Esophagus mucosa (tissue), 1 donor: ENCODE measurements around the gene TNS1. TPM values are rescaled to one million over a fixed set of nuclear protein-coding genes. Genes with fewer than 3 reads are reported as not detected.

Experiments used
- ATAC-seq: fragments of 200-7000 bp; cut with Tn5 transposase; one replicate; pipeline ENCODE4 v1.9.1; 2020
- total RNA-seq: library from RNA; stranded (reverse); gene quantifications from one replicate; pipeline ENCODE4 v1.2.4, GENCODE V29; 2023
- donor health status: DM: yes; HTN: yes; CAD: no.

TNS1 gene
- total RNA-seq, 1 donor from 2014 or later = 27.7 TPM

GRCh38 chr2:217868265-217868892 lies 134.4 kb downstream of the TNS1 start:
- no peak for ATAC-seq

DNA sequence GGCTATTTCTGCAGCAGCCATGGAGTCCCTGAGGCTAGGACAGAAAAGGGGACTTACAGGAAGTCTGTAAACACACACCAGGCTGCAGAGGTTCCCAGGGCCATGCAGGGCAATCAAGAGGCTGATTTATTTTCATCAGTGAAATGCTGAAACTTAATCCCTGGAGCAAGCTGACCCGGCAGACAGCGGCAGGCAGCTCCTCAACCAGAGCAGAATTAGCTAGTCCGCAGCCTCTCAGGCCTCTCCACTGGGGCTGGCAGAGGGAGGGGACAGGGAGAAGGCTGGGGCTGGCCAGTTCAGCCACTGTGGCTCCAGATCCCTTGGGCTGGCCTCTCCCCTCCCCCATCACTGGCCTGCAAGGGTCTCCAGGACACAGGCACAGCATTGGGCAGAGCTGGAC lies 136.3 kb downstream of the TNS1 start:
- ATAC-seq = no peak

DNA sequence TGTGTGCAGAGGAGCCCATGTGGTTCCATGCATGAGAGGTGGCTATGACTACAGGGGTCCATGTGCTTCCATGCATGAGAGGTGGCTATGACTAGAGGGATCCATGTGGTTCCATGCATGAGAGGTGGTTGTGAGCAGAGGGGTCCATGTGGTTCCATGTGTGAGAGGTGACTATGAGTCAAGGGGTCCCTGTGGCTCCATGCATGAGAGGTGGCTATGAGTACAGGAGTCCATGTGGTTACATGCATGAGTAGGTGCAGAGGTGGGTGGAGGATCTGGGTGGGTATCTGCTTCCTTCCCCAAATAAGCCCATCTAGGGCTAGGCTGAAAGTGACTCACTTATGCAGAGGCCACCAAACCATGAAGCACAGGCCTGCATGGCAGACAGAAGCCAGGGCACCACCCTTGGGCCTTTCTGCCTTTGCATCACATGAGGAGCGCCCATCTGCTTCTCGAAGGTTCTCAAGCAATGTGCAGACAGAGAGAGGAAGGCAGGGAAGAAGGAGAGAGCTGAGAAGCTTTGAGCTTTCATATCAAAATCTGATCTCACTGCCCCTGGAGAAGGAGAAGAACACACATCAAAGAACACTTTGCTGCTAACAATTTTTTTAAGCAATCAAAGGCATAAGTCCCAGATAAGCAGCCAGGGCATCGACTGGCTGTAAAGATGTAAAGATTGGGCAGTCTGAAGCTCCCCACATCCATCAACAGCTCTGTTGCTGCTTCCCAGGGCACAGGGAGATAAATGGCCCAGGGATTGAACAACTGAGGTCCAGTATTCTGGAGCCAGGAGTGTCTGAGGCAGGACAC lies 137.6 kb downstream of the TNS1 start:
- ATAC-seq = peak; percentile 41

GRCh38 chr2:217863883-217864282 lies 138.9 kb downstream of the TNS1 start:
- no peak for ATAC-seq

GRCh38 chr2:217861334-217861877 lies 141.4 kb downstream of the TNS1 start:
- no peak for ATAC-seq

DNA sequence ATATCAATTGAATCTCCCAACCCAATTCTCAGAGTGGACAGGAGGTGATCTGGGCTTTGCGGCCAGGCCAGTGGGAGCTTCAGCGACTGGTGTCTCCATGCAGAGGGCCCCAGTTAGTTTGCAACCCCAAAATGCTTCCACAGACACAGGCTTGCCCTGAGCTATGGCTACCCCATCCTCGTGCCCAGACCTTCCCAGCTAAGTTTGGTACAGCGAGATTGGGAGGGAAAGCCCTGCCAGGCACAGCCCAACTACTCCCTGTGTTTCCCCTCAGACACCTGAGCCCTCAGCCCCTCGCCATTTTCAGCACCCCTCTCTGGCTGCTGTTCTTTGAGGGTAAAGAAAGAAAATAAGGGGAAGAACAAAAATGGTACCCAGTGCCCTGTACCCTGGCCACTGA lies 142.9 kb downstream of the TNS1 start:
- no peak for ATAC-seq

GRCh38 chr2:217858519-217859491 lies 144.0 kb downstream of the TNS1 start:
- peak; percentile 33 for ATAC-seq

DNA sequence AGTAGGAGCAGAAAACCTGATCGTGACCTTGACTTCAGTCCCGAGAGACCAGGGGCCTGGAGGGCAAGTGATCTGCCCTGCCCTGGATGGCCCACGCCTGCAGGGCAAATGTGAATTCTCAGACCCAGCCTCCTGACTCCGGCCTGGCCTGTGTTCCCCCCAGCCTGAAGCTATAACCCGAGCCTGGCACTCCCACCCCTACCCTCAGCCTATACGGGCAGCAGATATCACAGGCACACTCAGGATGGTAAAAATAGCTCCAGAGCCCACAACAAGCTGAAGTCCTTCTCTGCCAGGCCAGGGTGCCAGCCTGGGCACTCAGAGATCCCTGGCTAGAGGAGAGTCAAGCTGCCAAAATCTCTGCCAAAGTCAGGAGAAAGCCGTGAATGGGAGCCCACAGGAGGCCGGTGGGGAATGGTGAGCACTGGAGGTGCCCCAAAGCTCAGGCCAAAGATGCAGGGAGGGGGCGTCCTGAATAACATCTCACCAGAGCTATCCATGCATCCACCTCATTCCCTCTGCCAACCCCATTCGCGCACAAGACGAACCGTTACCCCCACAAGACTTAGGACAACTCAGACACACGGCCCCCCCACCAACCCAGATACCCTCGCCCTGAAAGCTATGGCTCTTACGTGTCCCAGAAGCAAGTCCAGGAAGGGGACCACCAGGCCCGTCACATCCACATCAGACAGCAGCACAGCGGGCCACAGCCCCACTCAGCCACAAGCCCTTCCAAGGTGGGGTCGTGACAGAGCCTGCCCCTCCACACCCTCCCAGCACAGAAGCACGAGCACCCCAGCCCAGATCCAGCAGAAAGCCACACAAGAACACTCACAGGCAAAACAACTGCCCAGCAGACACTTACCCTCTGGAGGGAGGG lies 144.9 kb downstream of the TNS1 start:
- no peak for ATAC-seq

DNA sequence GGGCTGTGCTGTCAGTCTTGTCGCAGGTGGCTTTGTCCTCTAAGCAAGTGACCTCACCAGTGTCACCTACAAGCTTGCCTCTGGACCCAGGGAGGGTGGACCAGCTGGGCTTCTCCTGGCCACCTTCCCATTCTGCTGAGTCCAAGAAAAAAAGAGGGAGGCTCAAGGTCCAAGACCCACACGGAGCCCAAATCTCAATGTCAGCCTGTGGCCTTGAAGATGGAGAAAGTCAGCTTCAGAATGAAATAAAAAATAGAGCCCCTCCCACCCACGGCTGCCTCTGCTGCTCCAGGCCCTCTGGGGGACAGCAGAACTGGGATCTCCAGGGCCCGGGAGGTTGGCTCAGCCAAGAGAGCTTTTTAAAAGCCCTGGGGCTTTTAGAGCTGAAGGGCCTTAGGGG lies 145.9 kb downstream of the TNS1 start:
- no peak for ATAC-seq

DNA sequence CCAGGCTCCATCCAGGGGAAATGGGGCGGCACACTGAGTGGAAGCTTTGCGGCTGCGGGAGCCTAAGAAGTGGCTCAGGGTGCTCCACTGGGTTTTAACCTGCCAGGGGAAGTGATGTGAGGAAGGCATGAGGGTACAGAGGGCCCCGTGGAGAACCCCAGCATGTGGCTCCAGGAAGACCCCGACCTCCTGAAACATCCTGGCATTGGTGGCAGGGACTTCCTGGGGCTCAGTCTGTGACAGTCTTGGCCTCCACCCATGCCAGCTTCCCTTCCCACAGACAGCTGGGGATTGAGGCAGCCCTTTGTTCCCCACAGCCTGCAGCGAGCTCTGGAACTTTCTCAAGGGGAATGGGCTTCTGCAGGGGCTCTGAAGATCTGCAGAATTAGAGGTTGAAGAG lies 146.6 kb downstream of the TNS1 start:
- no peak for ATAC-seq

DNA sequence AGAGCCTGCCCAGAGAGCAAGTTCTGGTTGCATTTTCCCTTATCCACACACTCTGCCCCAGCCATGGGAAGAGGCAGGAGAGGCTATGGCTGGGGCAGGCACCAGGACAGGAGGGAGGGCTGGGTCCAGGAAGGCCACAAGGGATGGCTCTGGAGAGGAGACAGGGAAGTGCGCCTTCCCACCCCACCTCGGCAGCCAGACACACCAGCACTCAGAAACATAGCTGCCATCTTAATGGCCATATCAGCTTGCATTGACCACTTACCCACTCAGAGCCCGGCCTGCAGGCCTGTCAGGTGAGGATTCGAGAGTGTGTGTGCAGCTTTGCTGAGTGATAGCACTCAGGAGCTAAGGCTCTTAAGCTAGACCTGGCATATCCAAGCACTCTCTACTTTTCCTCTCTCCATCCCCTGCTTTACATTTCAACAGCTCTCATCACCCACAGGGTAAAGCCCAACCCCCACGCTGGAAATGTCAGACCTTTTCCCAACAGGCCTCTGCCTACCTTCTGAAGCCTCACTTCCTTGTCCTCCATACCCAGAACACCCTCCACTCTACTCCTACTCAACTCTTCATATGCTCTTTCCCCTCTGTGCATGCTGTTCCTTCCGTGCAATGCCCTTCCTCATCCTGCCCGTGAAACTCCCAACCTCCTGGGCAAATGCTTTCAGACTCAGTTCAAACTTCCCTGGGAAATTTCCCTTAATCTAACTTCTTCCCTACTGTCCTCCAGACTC lies 147.9 kb downstream of the TNS1 start:
- ATAC-seq = no peak

- ATAC-seq = no peak
These were observed 148.8 kb downstream of the TNS1 start for GRCh38 chr2:217853961-217854360.

DNA sequence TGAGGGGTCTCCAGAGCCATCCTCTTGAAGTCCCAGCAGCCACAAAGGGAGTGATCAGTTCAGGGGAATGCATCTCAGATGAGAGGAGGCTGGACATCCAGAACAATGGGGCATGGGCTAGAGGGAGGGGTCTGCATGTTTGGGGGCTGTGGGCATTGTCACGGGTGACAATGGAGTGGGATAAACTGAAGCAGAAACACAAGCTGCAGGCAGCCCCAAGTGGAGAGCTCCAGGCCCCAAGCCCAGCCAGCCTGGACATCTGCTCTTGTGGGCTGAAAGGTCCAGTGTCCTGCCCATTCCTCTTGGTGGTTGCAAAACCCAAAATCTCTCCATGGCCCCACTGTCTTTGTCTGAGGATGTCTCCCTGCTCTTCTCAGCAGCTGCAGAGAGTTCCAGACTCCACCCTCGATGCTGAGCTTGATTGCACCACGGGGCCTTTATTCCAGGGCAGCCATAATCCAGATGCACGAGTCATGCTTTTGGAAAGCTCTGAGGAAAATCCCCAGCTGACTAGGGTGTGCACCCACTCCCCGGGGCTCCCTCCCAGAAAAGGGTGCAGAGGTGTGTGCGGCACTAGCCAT lies 149.4 kb downstream of the TNS1 start:
- peak; percentile 70 for ATAC-seq

DNA sequence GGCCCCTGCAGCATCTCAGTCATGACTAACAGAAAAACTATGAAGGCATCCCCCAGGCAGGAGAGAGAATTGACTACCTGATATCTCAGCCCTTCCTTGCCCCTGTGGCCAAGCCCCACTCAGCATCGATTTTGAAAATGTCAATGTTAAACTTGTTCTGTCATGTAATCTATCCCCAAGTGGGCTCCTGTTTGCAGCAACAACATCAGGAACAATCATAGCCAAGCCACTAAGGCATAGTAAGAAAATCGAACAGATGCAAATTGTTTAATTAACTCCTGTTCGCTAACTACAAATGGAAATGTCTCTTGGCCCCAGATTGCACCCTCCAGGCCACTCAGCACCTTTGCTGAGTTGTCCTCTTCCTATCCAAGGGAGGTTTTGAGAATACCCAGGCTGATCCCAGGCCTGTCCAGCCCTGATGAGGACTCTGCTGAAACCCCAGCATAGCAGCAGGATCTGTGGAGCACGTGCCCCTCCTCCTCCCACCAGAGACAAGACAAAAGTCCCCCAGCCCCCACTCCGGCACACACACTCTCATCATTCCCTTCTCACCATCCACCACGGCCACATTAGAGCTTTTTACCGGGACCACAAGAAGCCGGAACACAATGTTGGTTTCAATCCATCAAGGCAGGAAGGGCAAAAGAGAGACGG lies 150.1 kb downstream of the TNS1 start:
- ATAC-seq = no peak

DNA sequence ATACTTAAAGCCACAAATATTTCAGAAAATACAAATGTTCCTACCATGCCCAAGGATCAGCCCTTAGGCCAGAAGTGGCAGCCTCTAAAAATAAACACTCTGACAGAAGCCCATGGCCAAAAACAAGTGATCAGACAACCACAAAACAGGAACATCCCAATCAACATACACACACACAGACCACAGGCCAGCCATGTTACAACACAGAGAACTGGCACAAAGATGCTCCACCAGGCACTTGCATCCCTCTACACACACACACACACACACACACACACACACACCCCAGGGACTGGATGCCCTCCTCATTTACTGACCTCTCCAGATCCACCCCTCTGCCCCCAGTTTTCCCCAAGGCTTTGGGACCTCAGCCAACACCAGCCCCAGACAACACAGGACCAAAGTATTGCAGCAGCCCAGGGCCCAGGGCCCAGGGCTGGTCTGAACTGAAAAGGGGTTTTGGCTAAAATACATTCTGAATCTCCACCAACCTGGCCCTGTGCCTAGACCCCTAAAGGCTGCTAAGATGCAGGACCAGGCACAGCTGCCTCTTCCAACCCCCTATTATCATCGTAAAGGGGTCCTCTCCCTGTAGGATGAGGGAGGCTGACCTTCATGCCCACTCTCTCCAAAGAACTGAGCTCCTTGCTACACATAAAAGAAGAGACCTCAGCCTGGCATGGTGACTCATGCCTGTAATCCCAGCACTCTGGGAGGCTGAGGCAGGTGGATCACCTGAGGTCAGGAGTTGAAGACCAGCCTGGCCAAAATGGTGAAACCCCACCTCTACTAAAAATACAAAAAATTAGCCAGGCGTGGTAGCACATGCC lies 151.4 kb downstream of the TNS1 start:
- ATAC-seq = no peak

GRCh38 chr2:217849154-217849975 lies 153.4 kb downstream of the TNS1 start:
- ATAC-seq = no peak

GRCh38 chr2:217848351-217848957 lies 154.3 kb downstream of the TNS1 start:
- no peak for ATAC-seq
